H1 (cell line): Measurements from ENCODE around the gene GALNTL6. TPM values are rescaled to one million over a fixed set of nuclear protein-coding genes. Genes with fewer than 3 reads are reported as not detected.

Experiments
- BACH1 ChIP-seq: IDR thresholded peaks from 2 replicates; pipeline ENCODE4 v1.6.1; 2012; ENCODE audit warnings: low read length, improper control_type of control experiment
- CHD1 ChIP-seq: IDR thresholded peaks from 2 replicates; pipeline ENCODE4 v1.6.1; 2012; ENCODE audit warnings: low read depth, low read length, improper control_type of control experiment
- GABPA ChIP-seq: IDR thresholded peaks from 2 replicates; pipeline ENCODE4 v1.6.1; 2011; ENCODE audit warnings: mild to moderate bottlenecking, low read length, moderate library complexity, borderline replicate concordance; ENCODE audit not compliant: insufficient read depth
- HDAC6 ChIP-seq: IDR thresholded peaks from one replicate; pipeline ENCODE4 v1.7.1; 2012; ENCODE audit warnings: low read depth, mild to moderate bottlenecking, inconsistent platforms, low read length, moderate library complexity
- RBBP5 ChIP-seq: IDR thresholded peaks from 2 replicates; pipeline ENCODE4 v1.7.1; 2012; ENCODE audit warnings: low read depth, mild to moderate bottlenecking, inconsistent platforms, low read length, moderate library complexity, borderline replicate concordance
- RFX5 ChIP-seq: IDR thresholded peaks from 2 replicates; pipeline ENCODE4 v1.6.1; 2011; ENCODE audit warnings: low read depth, low read length, improper control_type of control experiment, borderline replicate concordance
- SIRT6 ChIP-seq: IDR thresholded peaks from one replicate; pipeline ENCODE4 v1.7.1; 2012; ENCODE audit warnings: low read length, inconsistent platforms
- SP4 ChIP-seq: IDR thresholded peaks from 2 replicates; pipeline ENCODE4 v1.6.1; 2012; ENCODE audit warnings: low read length, inconsistent platforms
- TAF1 ChIP-seq: IDR thresholded peaks from 2 replicates; pipeline ENCODE4 v1.6.1; 2011; ENCODE audit warnings: mild to moderate bottlenecking, low read depth, low read length
- ZNF274 ChIP-seq: IDR thresholded peaks from 2 replicates; pipeline ENCODE4 v1.7.0; 2012; ENCODE audit warnings: low read length, borderline replicate concordance; ENCODE audit errors: extremely low read depth
- polyA plus RNA-seq, 7 experiments: library from polyadenylated mRNA; depleted of rRNA in 3 of 7; stranded (reverse) in 5 of 7; unstranded in 2 of 7; fragments of >200 nt in 5 of 7; fragments of 200-250 nt in 2 of 7; gene quantifications; 1 replicate in 5 of 7; 2 replicates in 1 of 7; 4 replicates in 1 of 7; pipeline versions ENCODE4 v1.2.1 to v1.2.3, GENCODE V29; 2011 to 2013; ENCODE audit warnings: missing spikeins in 2 of 7, mixed read lengths in 2 of 7
- total RNA-seq: library from RNA; stranded (reverse); fragmentation: NEBNext Ultra II Directional; extraction: Animal tissue kit (Norgen Biotek cat#: 25700); gene quantifications from 2 replicates; pipeline ENCODE4 v1.2.1, GENCODE V29; 2021
- TF ChIP-seq, protein P1 (sequence below): fragments of 300-600 bp; sonication (generic); IDR thresholded peaks from 2 replicates; pipeline ENCODE4 v1.7.1; 2012; ENCODE audit warnings: low read length, moderate library complexity, mild to moderate bottlenecking, inconsistent platforms; ENCODE audit not compliant: insufficient replicate concordance

GALNTL6 gene
- total and polyA plus RNA-seq, 2 of the 8 experiments (the other 6 are each of a cell fraction or from before 2014, with no cell fraction given) = 0.03 to 0.32 TPM

DNA sequence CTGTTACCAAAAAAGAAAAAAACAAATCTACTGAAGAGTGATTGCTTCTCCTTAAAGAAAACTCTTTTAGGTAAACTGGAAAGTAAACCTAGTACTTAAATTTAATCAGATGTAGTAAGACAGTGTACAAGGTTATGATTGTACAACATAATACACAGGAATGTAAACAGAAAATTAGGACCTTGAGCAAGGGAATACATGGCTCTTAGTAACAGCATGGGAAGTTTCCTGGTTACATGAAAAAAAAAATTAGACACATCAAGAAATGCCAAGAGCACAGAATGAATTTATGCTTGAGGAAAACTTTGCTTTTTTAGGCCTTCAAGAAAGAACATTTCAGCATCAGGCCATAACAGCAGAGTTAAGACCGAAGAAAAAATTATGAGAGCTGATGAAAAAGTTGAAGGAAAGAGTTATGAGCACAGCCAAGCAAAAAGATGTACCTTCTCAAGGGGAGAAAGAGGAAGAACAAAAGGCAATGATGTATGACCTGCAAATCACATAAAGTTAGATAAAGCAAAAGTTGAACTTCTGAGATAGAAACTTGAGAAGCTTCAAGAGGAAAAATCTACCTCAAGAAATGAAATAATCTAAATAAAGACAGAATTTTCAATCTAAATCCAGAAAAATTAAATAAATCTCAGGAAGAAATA lies 311.6 kb downstream of the GALNTL6 start (continued):
- TF ChIP-seq, protein P1, sequence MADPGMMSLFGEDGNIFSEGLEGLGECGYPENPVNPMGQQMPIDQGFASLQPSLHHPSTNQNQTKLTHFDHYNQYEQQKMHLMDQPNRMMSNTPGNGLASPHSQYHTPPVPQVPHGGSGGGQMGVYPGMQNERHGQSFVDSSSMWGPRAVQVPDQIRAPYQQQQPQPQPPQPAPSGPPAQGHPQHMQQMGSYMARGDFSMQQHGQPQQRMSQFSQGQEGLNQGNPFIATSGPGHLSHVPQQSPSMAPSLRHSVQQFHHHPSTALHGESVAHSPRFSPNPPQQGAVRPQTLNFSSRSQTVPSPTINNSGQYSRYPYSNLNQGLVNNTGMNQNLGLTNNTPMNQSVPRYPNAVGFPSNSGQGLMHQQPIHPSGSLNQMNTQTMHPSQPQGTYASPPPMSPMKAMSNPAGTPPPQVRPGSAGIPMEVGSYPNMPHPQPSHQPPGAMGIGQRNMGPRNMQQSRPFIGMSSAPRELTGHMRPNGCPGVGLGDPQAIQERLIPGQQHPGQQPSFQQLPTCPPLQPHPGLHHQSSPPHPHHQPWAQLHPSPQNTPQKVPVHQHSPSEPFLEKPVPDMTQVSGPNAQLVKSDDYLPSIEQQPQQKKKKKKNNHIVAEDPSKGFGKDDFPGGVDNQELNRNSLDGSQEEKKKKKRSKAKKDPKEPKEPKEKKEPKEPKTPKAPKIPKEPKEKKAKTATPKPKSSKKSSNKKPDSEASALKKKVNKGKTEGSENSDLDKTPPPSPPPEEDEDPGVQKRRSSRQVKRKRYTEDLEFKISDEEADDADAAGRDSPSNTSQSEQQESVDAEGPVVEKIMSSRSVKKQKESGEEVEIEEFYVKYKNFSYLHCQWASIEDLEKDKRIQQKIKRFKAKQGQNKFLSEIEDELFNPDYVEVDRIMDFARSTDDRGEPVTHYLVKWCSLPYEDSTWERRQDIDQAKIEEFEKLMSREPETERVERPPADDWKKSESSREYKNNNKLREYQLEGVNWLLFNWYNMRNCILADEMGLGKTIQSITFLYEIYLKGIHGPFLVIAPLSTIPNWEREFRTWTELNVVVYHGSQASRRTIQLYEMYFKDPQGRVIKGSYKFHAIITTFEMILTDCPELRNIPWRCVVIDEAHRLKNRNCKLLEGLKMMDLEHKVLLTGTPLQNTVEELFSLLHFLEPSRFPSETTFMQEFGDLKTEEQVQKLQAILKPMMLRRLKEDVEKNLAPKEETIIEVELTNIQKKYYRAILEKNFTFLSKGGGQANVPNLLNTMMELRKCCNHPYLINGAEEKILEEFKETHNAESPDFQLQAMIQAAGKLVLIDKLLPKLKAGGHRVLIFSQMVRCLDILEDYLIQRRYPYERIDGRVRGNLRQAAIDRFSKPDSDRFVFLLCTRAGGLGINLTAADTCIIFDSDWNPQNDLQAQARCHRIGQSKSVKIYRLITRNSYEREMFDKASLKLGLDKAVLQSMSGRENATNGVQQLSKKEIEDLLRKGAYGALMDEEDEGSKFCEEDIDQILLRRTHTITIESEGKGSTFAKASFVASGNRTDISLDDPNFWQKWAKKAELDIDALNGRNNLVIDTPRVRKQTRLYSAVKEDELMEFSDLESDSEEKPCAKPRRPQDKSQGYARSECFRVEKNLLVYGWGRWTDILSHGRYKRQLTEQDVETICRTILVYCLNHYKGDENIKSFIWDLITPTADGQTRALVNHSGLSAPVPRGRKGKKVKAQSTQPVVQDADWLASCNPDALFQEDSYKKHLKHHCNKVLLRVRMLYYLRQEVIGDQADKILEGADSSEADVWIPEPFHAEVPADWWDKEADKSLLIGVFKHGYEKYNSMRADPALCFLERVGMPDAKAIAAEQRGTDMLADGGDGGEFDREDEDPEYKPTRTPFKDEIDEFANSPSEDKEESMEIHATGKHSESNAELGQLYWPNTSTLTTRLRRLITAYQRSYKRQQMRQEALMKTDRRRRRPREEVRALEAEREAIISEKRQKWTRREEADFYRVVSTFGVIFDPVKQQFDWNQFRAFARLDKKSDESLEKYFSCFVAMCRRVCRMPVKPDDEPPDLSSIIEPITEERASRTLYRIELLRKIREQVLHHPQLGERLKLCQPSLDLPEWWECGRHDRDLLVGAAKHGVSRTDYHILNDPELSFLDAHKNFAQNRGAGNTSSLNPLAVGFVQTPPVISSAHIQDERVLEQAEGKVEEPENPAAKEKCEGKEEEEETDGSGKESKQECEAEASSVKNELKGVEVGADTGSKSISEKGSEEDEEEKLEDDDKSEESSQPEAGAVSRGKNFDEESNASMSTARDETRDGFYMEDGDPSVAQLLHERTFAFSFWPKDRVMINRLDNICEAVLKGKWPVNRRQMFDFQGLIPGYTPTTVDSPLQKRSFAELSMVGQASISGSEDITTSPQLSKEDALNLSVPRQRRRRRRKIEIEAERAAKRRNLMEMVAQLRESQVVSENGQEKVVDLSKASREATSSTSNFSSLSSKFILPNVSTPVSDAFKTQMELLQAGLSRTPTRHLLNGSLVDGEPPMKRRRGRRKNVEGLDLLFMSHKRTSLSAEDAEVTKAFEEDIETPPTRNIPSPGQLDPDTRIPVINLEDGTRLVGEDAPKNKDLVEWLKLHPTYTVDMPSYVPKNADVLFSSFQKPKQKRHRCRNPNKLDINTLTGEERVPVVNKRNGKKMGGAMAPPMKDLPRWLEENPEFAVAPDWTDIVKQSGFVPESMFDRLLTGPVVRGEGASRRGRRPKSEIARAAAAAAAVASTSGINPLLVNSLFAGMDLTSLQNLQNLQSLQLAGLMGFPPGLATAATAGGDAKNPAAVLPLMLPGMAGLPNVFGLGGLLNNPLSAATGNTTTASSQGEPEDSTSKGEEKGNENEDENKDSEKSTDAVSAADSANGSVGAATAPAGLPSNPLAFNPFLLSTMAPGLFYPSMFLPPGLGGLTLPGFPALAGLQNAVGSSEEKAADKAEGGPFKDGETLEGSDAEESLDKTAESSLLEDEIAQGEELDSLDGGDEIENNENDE = no peak
- TF ChIP-seq TAF1 = no peak
- no peak for TF ChIP-seq CHD1
- no peak for TF ChIP-seq RBBP5
- TF ChIP-seq BACH1 = no peak
- no peak for TF ChIP-seq HDAC6
- TF ChIP-seq GABPA = no peak
- TF ChIP-seq RFX5 = no peak
- no peak for TF ChIP-seq ZNF274
- TF ChIP-seq SP4 = no peak
- TF ChIP-seq SIRT6 = no peak
